ENCODE results near the gene HDAC4.

The HDAC4 gene

GRCh38 chr2:239050252-239050649 lies 350.6 kb downstream of the HDAC4 start:
- no peak for TF ChIP-seq YY1 (IDR thresholded peaks at IDR 0.05; ENCODE audit: insufficient read depth, insufficient read length)
- TF ChIP-seq SUZ12 (IDR thresholded peaks at IDR 0.05; ENCODE audit: extremely low read depth, insufficient read depth, insufficient read length): no peak
- no peak for TF ChIP-seq ZNF274 (IDR thresholded peaks at IDR 0.05; ENCODE audit: low read depth, low read length)
- no peak overlapping the region for H3K9ac ChIP-seq (ENCODE audit: insufficient read length, low read depth)
- H3K9me3 ChIP-seq (ENCODE audit: insufficient read depth, low read length): peaks cover 12% of the 10 kb centered on the region; the same call in 1 of the 2 replicates
- H3K4me1 ChIP-seq (ENCODE audit: insufficient read depth, insufficient read length): no peaks in the 10 kb centered on the region
- no peak overlapping the region for H3K4me3 ChIP-seq (ENCODE audit: insufficient read length, low read depth)
- peaks cover 14% of the 10 kb centered on the region for H3K36me3 ChIP-seq (ENCODE audit: insufficient read depth, insufficient read length, low read length)
- no peak for DNase-seq (ENCODE audit: low read depth, low spot score)
- H3K27me3 ChIP-seq (ENCODE audit: insufficient read depth, insufficient read length): no peaks in the 10 kb centered on the region

- DNase-seq (ENCODE audit: low read depth, low spot score): no peak
- TF ChIP-seq ZNF274 (IDR thresholded peaks at IDR 0.05; ENCODE audit: low read depth, low read length): no peak
- TF ChIP-seq YY1 (IDR thresholded peaks at IDR 0.05; ENCODE audit: insufficient read depth, insufficient read length): no peak
- no peak for TF ChIP-seq SUZ12 (IDR thresholded peaks at IDR 0.05; ENCODE audit: extremely low read depth, insufficient read depth, insufficient read length)
Observed at GRCh38 chr2:239049421-239050251, 351.2 kb downstream of the HDAC4 start.

GRCh38 chr2:239048736-239049135 lies 352.1 kb downstream of the HDAC4 start:
- TF ChIP-seq YY1 (IDR thresholded peaks at IDR 0.05; ENCODE audit: insufficient read depth, insufficient read length) (no peak), ZNF274 (IDR thresholded peaks at IDR 0.05; ENCODE audit: low read depth, low read length) (no peak), SUZ12 (IDR thresholded peaks at IDR 0.05; ENCODE audit: extremely low read depth, insufficient read depth, insufficient read length) (no peak)
- no peak overlapping the region for H3K4me3 ChIP-seq (ENCODE audit: insufficient read length, low read depth)
- H3K4me1 ChIP-seq (ENCODE audit: insufficient read depth, insufficient read length): no peaks in the 10 kb centered on the region
- DNase-seq (ENCODE audit: low read depth, low spot score): no peak
- no peak overlapping the region for H3K9ac ChIP-seq (ENCODE audit: insufficient read length, low read depth)
- no peaks in the 10 kb centered on the region for H3K27me3 ChIP-seq (ENCODE audit: insufficient read depth, insufficient read length)
- H3K36me3 ChIP-seq (ENCODE audit: insufficient read depth, insufficient read length, low read length): peaks cover 9% of the 10 kb centered on the region
- peaks cover 12% of the 10 kb centered on the region; the same call in 1 of the 2 replicates for H3K9me3 ChIP-seq (ENCODE audit: insufficient read depth, low read length)

More at GRCh38 chr2:239049421-239050251, 351.2 kb downstream of the HDAC4 start:
- no peak overlapping the region for H3K9ac ChIP-seq (ENCODE audit: insufficient read length, low read depth)
- no peak overlapping the region for H3K4me3 ChIP-seq (ENCODE audit: insufficient read length, low read depth)
- no peaks in the 10 kb centered on the region for H3K4me1 ChIP-seq (ENCODE audit: insufficient read depth, insufficient read length)
- H3K36me3 ChIP-seq (ENCODE audit: insufficient read depth, insufficient read length, low read length): peaks cover 14% of the 10 kb centered on the region
- no peaks in the 10 kb centered on the region for H3K27me3 ChIP-seq (ENCODE audit: insufficient read depth, insufficient read length)
- peaks cover 12% of the 10 kb centered on the region; the same call in 1 of the 2 replicates for H3K9me3 ChIP-seq (ENCODE audit: insufficient read depth, low read length)

GRCh38 chr2:239047861-239048260 lies 353.0 kb downstream of the HDAC4 start:
- H3K4me3 ChIP-seq (ENCODE audit: insufficient read length, low read depth): no peak overlapping the region
- peaks cover 2% of the 10 kb centered on the region for H3K36me3 ChIP-seq (ENCODE audit: insufficient read depth, insufficient read length, low read length)
- TF ChIP-seq ZNF274 (IDR thresholded peaks at IDR 0.05; ENCODE audit: low read depth, low read length) (no peak), SUZ12 (IDR thresholded peaks at IDR 0.05; ENCODE audit: extremely low read depth, insufficient read depth, insufficient read length) (no peak), YY1 (IDR thresholded peaks at IDR 0.05; ENCODE audit: insufficient read depth, insufficient read length) (no peak)
- H3K9me3 ChIP-seq (ENCODE audit: insufficient read depth, low read length): peaks cover 12% of the 10 kb centered on the region; the same call in 1 of the 2 replicates
- H3K27me3 ChIP-seq (ENCODE audit: insufficient read depth, insufficient read length): peaks cover 2% of the 10 kb centered on the region
- H3K4me1 ChIP-seq (ENCODE audit: insufficient read depth, insufficient read length): no peaks in the 10 kb centered on the region
- no peak overlapping the region for H3K9ac ChIP-seq (ENCODE audit: insufficient read length, low read depth)
- DNase-seq (ENCODE audit: low read depth, low spot score): no peak

GRCh38 chr2:239047420-239047819 lies 353.4 kb downstream of the HDAC4 start:
- Histone ChIP-seq H3K9ac (ENCODE audit: insufficient read length, low read depth) (no peak overlapping the region), H3K9me3 (ENCODE audit: insufficient read depth, low read length) (peaks cover 12% of the 10 kb centered on the region; the same call in 1 of the 2 replicates), H3K36me3 (ENCODE audit: insufficient read depth, insufficient read length, low read length) (no peaks in the 10 kb centered on the region), H3K4me3 (ENCODE audit: insufficient read length, low read depth) (no peak overlapping the region), H3K27me3 (ENCODE audit: insufficient read depth, insufficient read length) (peaks cover 2% of the 10 kb centered on the region), H3K4me1 (ENCODE audit: insufficient read depth, insufficient read length) (no peaks in the 10 kb centered on the region)
- no peak for DNase-seq (ENCODE audit: low read depth, low spot score)
- no peak for TF ChIP-seq ZNF274 (IDR thresholded peaks at IDR 0.05; ENCODE audit: low read depth, low read length)
- no peak for TF ChIP-seq YY1 (IDR thresholded peaks at IDR 0.05; ENCODE audit: insufficient read depth, insufficient read length)
- no peak for TF ChIP-seq SUZ12 (IDR thresholded peaks at IDR 0.05; ENCODE audit: extremely low read depth, insufficient read depth, insufficient read length)

- no peaks in the 10 kb centered on the region for H3K4me1 ChIP-seq (ENCODE audit: insufficient read depth, insufficient read length)
Observed at GRCh38 chr2:239046822-239047221, 354.0 kb downstream of the HDAC4 start.

GRCh38 chr2:239044336-239044735 lies 356.5 kb downstream of the HDAC4 start:
- TF ChIP-seq ZNF274 (IDR thresholded peaks at IDR 0.05; ENCODE audit: low read depth, low read length) (no peak), SUZ12 (IDR thresholded peaks at IDR 0.05; ENCODE audit: extremely low read depth, insufficient read depth, insufficient read length) (no peak), YY1 (IDR thresholded peaks at IDR 0.05; ENCODE audit: insufficient read depth, insufficient read length) (no peak)
- Histone ChIP-seq H3K27me3 (ENCODE audit: insufficient read depth, insufficient read length) (peaks cover 2% of the 10 kb centered on the region), H3K4me3 (ENCODE audit: insufficient read length, low read depth) (no peak overlapping the region)

More at GRCh38 chr2:239046822-239047221, 354.0 kb downstream of the HDAC4 start:
- DNase-seq (ENCODE audit: low read depth, low spot score): no peak
- Histone ChIP-seq H3K27me3 (ENCODE audit: insufficient read depth, insufficient read length) (peaks cover 2% of the 10 kb centered on the region), H3K9ac (ENCODE audit: insufficient read length, low read depth) (no peak overlapping the region), H3K36me3 (ENCODE audit: insufficient read depth, insufficient read length, low read length) (no peaks in the 10 kb centered on the region), H3K9me3 (ENCODE audit: insufficient read depth, low read length) (peaks cover 12% of the 10 kb centered on the region; the same call in 1 of the 2 replicates), H3K4me3 (ENCODE audit: insufficient read length, low read depth) (no peak overlapping the region)
- TF ChIP-seq YY1 (IDR thresholded peaks at IDR 0.05; ENCODE audit: insufficient read depth, insufficient read length): no peak
- TF ChIP-seq SUZ12 (IDR thresholded peaks at IDR 0.05; ENCODE audit: extremely low read depth, insufficient read depth, insufficient read length): no peak
- TF ChIP-seq ZNF274 (IDR thresholded peaks at IDR 0.05; ENCODE audit: low read depth, low read length): no peak

More at GRCh38 chr2:239044336-239044735, 356.5 kb downstream of the HDAC4 start:
- Histone ChIP-seq H3K9me3 (ENCODE audit: insufficient read depth, low read length) (no peaks in the 10 kb centered on the region), H3K4me1 (ENCODE audit: insufficient read depth, insufficient read length) (peaks cover 5% of the 10 kb centered on the region), H3K9ac (ENCODE audit: insufficient read length, low read depth) (no peak overlapping the region), H3K36me3 (ENCODE audit: insufficient read depth, insufficient read length, low read length) (no peaks in the 10 kb centered on the region)
- DNase-seq (ENCODE audit: low read depth, low spot score): no peak
